NCI-H2081 treated with DMSO at 0.1 percent for 48 hours (cell line): ENCODE measurements around the gene TSPO.
A peak's percentile ranks its signal among the peaks of the same experiment; 100 is the strongest.
"Not testable (repeated sequence)": the region's sequence is repeated elsewhere in the genome, so short reads cannot be mapped to it uniquely, and the experiment has no call there.

ENCODE experiments used
- DNase-seq: peaks from one replicate; lab custom pipeline; 2025; lab: John Stamatoyannopoulos, UW

Gene TSPO

GRCh38 chr22:43151251-43152002, at the start of gene TSPO:
TSPO (plus strand) TSS chr22:43151559; CDS start chr22:43159239, 7,680 bp downstream.
- no peak for DNase-seq

DNA sequence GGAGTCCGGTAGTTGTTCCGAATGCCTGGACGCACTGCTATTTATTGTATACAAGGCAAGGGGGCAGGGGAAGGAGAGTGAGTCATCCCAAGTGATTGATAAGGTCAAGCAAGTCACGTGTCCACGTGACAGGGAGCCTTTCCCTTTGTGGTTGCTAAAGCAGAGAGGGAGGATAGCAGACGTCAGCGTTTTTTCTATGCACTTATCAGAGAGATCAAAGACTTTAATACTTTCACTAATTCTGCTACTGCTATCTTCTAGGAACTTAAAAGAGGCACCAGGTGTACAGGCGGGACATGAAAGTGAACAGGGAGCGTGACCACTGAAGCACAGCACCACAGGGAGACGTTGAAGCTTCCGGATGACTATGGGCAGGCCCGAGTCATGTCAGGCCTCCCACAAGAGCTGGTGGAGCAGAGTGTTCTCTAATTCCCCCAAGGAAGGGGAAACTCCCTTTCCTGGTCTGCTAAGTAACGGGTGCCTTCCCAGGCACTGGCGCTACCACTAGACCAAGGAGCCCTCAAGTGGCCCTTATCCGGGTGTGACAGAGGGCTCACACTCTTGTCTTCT, 47.2 kb upstream of the TSPO start:
- DNase-seq: not testable (repeated sequence)

- not testable (repeated sequence) for DNase-seq
These were observed 46.4 kb upstream of the TSPO start for GRCh38 chr22:43104950-43105349.

DNA sequence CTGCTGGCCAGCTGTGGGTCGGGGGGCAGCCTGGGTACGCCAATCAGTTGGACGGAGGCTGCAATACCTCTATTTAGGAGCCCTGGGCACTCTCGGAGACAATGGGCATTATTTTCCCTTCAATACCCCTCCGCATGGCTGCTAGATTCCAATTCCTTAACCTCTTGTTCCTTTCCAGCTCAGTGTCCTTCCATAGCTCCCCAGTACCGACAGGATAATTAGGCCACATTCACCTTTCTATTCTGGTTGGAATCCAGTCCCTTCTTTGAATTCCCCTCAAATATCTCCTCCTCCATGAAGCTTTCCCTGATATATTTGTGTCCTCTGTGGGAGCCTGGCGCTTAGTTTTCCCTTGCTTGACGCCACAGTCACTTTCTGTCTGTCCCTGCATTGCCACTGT, 45.1 kb upstream of the TSPO start:
- no peak for DNase-seq

- DNase-seq: no peak
These were observed 41.8 kb upstream of the TSPO start for GRCh38 chr22:43109511-43109910.

GRCh38 chr22:43109921-43110443, 41.4 kb upstream of the TSPO start:
- no peak for DNase-seq

GRCh38 chr22:43110444-43110926, 40.9 kb upstream of the TSPO start, which contains the start of gene BIK:
BIK (plus strand) TSS chr22:43110750; CDS start chr22:43124023, 13,273 bp downstream.
- DNase-seq: no peak

- DNase-seq: no peak
These were observed 40.3 kb upstream of the TSPO start for GRCh38 chr22:43110927-43111623.

DNA sequence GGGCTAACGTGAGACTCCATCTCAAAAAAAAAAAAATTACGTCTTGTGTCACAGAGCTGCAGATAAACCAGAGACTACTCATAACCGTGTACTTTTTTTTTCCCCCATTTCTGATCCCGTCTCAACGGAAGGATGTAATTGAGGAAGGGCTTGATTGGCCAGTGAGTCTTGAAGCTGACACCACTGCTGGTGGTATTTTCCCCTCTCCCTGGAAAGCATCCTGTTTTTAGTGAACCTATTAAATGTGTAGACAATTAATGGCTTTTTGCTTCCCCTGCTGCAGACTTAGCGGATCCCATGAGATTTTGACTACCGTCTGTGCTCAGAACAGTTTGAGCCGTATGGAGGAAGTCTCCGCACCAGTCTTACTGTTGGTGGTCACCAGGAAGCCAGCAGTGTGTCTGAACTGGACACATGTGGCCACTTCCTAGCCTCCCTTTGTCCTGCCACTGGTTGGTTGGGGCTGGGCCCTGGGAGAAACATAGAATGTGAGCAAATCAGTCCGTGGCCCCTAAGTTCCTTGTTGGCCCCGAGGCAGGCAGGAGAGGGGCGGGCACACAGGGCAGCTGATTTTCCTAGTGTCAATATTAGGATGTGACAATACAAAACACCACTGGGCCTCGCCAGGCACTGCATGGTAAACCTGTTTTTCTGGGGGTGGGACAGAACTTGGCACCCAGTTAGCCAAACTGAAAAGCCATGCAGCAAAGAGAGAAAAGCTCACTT, 37.7 kb upstream of the TSPO start:
- DNase-seq: no peak

DNA sequence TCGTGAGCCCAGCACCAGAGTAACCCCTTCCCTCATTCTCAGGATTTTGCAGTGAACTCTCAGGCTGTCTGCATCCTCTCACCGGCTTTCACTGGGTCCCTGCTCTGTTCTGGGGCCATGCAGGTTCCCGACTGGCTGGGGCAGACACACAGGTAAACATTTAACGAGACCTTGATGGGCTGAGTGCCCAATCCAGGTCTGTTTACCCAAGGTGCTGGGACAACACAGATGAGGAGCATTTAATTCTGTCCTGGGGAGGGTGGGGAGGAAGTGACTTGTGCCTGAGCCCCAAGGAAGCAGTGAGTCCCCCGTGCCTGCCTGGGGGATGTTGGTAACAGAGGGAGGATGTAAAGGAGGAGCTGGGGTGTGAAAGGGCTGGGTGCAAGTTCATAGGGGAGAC, 36.4 kb upstream of the TSPO start:
- DNase-seq: no peak

GRCh38 chr22:43116932-43117331, 34.4 kb upstream of the TSPO start:
- no peak for DNase-seq

DNA sequence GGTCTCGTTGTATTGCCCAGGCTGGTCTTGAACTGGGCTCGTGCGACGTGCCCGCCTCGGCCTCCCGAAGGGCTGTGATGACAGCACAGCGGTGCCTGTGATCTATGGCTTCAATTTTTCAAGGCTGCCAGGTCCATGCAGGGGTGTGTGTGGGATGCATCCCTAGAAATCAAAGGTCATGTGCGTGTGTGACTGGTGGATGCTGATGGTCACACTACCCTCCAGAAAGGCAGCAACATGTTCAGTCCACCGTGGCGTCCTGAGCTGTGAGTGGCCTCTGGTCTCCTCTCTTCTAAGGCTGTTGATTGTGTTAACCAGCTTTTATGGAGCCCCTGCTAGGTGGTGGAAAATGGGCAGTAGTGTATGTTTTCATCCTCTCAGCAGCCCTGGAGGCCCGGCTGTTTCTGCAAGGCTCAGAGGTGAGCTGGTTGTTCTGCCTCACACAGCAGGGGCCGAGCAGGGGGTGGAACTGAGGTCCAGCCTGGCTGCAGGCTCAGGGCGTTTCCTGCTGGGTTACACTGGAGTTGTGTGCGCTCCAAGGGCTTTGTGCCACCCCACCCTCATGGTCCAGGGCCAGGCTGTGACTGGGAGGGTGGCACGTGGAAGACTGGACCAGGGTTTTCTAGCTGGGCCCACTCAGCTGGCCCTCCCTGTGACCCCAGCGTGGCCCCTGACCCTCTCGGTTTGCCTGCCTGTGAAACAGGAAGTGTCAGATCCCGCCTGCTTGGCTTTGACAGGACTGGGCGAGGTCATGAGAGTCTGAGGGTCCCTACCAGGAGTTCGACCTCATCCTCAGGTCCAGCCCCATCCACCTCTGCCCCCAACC, 33.1 kb upstream of the TSPO start:
- DNase-seq: no peak

GRCh38 chr22:43118953-43119458, 32.4 kb upstream of the TSPO start:
- DNase-seq: no peak

DNA sequence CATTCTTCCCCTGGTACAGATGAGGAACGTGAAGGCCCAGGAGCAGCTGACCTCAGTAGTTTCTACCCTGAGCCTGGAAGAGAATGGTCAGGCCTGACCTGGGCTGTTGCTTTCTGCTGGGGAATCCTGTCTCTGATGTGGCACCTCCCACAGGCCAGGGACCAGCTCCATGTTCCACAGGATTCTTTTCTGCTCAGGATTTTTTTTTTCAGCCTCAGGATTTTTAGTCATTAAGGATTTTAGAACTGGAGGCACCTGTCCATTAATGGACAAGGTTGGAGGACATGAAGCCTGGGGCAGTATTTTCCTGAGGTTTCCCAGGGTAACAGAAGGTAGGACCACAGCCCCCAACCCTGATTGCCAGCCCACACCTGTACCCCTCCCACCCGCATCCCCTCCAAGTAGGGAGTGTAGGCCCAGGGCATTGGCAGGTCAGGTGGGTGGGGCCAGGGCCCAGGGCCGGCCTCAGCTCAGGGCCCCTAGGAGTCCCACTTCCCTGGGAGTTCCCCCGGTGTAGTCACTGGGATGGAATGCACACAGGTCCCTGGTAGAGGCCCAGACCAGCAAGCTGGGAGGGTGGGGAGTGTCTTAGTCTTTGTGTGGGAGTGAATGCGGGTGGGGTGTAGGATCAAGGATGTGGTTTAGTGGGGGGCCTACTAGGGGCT, 24.7 kb upstream of the TSPO start:
- no peak for DNase-seq

DNA sequence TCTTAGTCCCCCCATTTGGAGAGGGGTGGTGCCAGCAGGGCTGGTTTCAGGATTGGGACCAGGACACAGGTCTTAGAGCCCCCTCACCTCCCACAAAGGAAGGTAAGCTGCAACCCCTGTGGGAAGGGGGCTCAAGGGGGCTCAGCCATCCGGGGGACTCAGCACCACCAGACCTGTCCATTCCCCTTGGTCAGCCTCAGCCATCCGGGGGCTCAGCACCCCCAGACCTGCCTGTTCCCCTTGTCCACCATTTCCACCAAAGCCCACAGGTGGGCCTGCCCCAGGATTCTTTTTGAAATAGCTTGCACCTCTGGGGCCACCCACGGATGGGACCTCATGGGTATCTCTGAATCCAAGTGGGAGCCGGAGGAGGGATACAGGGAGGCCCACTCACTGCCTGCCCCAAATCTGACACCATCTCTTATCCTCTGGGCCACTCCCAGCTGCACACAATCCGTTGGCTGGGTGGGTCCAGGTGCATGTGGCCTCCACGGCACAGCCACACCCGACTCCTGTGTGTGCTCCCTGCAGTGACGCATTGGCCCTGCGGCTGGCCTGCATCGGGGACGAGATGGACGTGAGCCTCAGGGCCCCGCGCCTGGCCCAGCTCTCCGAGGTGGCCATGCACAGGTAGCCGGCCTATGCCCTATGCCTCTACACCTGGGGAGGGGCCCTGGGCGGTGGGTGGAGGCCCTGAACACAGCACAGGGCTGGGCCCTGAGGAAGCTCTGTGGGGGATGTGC, 24.0 kb upstream of the TSPO start:
- DNase-seq: no peak

GRCh38 chr22:43128116-43128515, 23.2 kb upstream of the TSPO start:
- no peak for DNase-seq

DNA sequence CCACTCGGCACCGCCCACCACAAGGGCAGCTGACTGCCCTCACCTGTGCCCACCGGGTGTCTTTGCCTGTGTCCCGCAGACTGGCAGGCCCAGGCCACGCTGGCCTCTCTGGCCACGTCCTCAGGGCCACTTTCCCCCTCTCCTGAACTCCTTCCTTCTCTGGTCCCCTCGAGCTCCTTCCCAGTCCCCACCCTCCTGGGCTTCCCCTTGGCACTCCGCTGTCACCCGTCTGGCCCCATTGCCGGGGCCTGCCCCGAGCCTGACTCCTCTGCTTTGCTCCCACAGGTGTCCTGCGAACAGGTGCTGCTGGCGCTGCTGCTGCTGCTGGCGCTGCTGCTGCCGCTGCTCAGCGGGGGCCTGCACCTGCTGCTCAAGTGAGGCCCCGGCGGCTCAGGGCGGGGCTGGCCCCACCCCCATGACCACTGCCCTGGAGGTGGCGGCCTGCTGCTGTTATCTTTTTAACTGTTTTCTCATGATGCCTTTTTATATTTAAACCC, 22.4 kb upstream of the TSPO start:
- DNase-seq: peak; percentile 9

DNA sequence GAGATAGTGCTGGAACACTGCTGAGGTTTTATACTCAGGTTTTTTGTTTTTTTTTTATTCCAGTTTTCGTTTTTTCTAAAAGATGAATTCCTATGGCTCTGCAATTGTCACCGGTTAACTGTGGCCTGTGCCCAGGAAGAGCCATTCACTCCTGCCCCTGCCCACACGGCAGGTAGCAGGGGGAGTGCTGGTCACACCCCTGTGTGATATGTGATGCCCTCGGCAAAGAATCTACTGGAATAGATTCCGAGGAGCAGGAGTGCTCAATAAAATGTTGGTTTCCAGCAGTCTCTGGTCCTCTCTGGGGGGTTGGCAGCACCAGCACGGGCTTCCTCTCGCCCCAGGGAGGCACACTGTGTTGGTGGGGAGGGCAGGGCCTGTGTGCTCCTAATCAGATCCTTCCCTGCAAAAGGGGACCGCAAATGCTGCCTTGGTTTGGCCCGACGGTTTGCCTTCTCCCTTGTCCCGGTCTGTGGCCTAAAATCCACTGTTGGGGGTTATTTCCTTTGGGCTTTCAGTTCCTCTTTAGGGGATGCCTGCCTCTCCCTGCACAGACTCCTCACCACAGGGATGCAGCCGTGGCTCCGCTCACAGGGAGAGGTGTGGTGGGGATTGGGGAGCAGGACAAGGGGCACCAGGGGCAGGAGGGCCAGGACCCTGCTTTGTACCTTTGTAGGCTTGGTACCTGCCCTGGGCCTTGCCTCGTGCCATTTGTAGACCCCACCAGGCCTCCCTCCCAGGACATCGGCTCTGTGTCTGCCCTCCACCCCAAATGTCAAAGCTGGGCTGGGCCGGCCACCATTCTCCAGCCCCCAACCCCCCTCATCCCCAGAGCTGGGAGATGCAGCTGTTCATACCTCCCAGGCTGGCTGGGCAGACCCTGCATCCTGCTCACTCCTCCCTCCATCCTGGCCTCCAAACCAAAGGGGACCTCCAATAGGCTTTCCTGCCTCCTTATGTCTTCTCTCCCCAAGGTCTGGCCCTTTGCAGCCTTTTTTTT, 21.6 kb upstream of the TSPO start:
- DNase-seq: no peak
